Measurements from ENCODE around the gene PRSS23.

PRSS23 gene

DNA sequence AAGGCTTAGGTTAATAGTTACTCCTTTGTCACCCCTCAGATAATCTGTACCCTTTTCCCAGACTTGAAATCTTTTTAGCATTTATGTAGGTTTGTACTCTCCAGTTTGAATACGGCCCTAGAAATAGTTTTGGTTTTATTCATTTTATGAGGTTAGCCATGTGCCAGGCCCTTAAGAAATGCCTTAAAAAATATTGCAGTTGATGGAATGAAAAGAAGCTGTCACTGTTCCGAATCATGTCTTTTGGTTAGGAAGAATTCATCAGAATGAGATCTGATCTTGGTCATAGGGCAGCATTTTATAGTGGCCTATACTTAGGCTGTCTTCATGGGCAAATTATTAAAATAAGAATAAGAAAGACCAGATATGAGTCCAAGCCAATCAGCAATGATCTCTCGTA is 14.8 kb upstream of the PRSS23 start:
- no peaks in the 10 kb centered on the region for H4K20me1 ChIP-seq (ENCODE audit: low read depth, low read length)
- no peak overlapping the region for H3K4me2 ChIP-seq (ENCODE audit: low read depth, low read length, poor library complexity, severe bottlenecking)
- H3K9me3 ChIP-seq (ENCODE audit: insufficient read depth, low read length): no peaks in the 10 kb centered on the region
- H3K9ac ChIP-seq (ENCODE audit: low read length): no peak overlapping the region
- no peak overlapping the region for H2AFZ ChIP-seq (ENCODE audit: low read depth, low read length, severe bottlenecking)
- H3K27ac ChIP-seq (ENCODE audit: low read depth, low read length): no peak overlapping the region
- H3K79me2 ChIP-seq (ENCODE audit: insufficient read depth, low read length): no peaks in the 10 kb centered on the region
- no peaks in the 10 kb centered on the region for H3K27me3 ChIP-seq (ENCODE audit: low read length)
- TF ChIP-seq, protein P1, sequence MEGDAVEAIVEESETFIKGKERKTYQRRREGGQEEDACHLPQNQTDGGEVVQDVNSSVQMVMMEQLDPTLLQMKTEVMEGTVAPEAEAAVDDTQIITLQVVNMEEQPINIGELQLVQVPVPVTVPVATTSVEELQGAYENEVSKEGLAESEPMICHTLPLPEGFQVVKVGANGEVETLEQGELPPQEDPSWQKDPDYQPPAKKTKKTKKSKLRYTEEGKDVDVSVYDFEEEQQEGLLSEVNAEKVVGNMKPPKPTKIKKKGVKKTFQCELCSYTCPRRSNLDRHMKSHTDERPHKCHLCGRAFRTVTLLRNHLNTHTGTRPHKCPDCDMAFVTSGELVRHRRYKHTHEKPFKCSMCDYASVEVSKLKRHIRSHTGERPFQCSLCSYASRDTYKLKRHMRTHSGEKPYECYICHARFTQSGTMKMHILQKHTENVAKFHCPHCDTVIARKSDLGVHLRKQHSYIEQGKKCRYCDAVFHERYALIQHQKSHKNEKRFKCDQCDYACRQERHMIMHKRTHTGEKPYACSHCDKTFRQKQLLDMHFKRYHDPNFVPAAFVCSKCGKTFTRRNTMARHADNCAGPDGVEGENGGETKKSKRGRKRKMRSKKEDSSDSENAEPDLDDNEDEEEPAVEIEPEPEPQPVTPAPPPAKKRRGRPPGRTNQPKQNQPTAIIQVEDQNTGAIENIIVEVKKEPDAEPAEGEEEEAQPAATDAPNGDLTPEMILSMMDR (IDR thresholded peaks at IDR 0.05; ENCODE audit: insufficient read depth, low read length, poor library complexity, severe bottlenecking): no peak
- TF ChIP-seq EZH2phosphoT487 (conservative IDR thresholded peaks at IDR 0.05; ENCODE audit: low read length): no peak
- no peaks in the 10 kb centered on the region for H3K9me2 ChIP-seq (replicated peaks; ENCODE audit: insufficient read depth, low read length)
- no peaks in the 10 kb centered on the region for H3K36me3 ChIP-seq (ENCODE audit: low read length)
- no peak overlapping the region for H3K4me3 ChIP-seq (ENCODE audit: insufficient read depth, low read length, poor library complexity, severe bottlenecking)
- H3F3A ChIP-seq (ENCODE audit: insufficient read depth): no peaks in the 10 kb centered on the region

DNA sequence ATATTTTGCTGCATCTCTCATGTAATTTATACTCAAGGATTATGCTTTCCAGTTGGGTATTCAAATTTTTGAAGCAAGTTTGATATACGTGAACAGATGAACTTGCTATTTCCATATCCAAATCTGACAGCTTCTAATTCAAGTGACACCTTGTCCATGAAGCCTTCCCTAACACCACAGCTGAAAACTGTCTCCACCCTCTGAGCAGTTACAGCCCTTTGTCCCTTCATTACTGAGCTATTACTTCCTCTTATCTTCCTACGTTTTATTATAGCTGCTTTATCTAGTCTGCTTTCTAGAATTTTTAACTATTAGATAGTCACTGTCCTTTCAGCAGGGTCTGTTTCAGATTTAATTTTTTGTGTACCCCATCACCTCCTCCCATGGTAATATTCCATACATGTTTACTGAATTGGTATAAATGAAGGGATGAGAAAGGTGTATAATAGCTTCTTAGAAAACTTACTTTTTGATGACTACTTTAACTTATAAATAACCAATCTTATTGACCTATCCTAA is 13.3 kb upstream of the PRSS23 start:
- no peaks in the 10 kb centered on the region for H3K9me3 ChIP-seq (ENCODE audit: insufficient read depth, low read length)

DNA sequence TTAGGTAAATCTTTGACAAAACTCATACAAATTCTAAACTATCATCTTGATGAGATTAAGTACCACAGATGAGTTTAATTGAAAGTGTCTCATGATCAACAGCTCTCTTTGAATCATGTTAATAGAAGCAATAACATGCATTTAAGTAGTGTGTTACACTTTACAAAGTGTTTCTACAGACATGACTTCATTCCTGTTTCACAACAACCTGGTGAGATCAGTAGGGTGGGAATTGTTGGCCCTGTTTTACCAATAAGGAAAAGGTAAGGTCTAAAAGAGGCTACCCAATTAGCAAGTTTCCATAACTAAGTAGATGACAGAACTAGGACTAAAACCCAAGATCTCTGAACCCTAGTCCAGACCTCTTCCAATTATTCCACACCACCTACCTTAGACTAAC is 12.7 kb upstream of the PRSS23 start:
- Histone ChIP-seq H3K27ac (ENCODE audit: low read depth, low read length) (no peak overlapping the region), H3K36me3 (ENCODE audit: low read length) (no peaks in the 10 kb centered on the region), H4K20me1 (ENCODE audit: low read depth, low read length) (no peaks in the 10 kb centered on the region), H3K4me2 (ENCODE audit: low read depth, low read length, poor library complexity, severe bottlenecking) (no peak overlapping the region), H3K4me3 (ENCODE audit: insufficient read depth, low read length, poor library complexity, severe bottlenecking) (no peak overlapping the region), H2AFZ (ENCODE audit: low read depth, low read length, severe bottlenecking) (no peak overlapping the region), H3K79me2 (ENCODE audit: insufficient read depth, low read length) (no peaks in the 10 kb centered on the region), H3K27me3 (ENCODE audit: low read length) (no peaks in the 10 kb centered on the region), H3F3A (ENCODE audit: insufficient read depth) (no peaks in the 10 kb centered on the region), H3K9me3 (ENCODE audit: insufficient read depth, low read length) (no peaks in the 10 kb centered on the region), H3K9ac (ENCODE audit: low read length) (no peak overlapping the region), H3K9me2 (replicated peaks; ENCODE audit: insufficient read depth, low read length) (no peaks in the 10 kb centered on the region)
- TF ChIP-seq EZH2phosphoT487 (conservative IDR thresholded peaks at IDR 0.05; ENCODE audit: low read length): no peak
- TF ChIP-seq, protein P1 (IDR thresholded peaks at IDR 0.05; ENCODE audit: insufficient read depth, low read length, poor library complexity, severe bottlenecking): no peak

More for the DNA sequence above, 13.3 kb upstream of the PRSS23 start:
- H3K27ac ChIP-seq (ENCODE audit: low read depth, low read length): no peak overlapping the region
- H3K27me3 ChIP-seq (ENCODE audit: low read length): no peaks in the 10 kb centered on the region
- no peaks in the 10 kb centered on the region for H4K20me1 ChIP-seq (ENCODE audit: low read depth, low read length)
- H3K4me3 ChIP-seq (ENCODE audit: insufficient read depth, low read length, poor library complexity, severe bottlenecking): no peak overlapping the region
- H3K79me2 ChIP-seq (ENCODE audit: insufficient read depth, low read length): no peaks in the 10 kb centered on the region
- no peak overlapping the region for H3K9ac ChIP-seq (ENCODE audit: low read length)
- H3F3A ChIP-seq (ENCODE audit: insufficient read depth): no peaks in the 10 kb centered on the region
- no peaks in the 10 kb centered on the region for H3K36me3 ChIP-seq (ENCODE audit: low read length)
- H3K4me2 ChIP-seq (ENCODE audit: low read depth, low read length, poor library complexity, severe bottlenecking): no peak overlapping the region
- no peaks in the 10 kb centered on the region for H3K9me2 ChIP-seq (replicated peaks; ENCODE audit: insufficient read depth, low read length)
- no peak overlapping the region for H2AFZ ChIP-seq (ENCODE audit: low read depth, low read length, severe bottlenecking)
- TF ChIP-seq, protein P1 (IDR thresholded peaks at IDR 0.05; ENCODE audit: insufficient read depth, low read length, poor library complexity, severe bottlenecking): no peak
- TF ChIP-seq EZH2phosphoT487 (conservative IDR thresholded peaks at IDR 0.05; ENCODE audit: low read length): no peak

Measured in SU-DHL-6 (cell line).